Muscle of back (tissue), 11 donors: ENCODE measurements around the gene SLC9A2. TPM values are rescaled to one million over a fixed set of nuclear protein-coding genes. Genes with fewer than 3 reads are reported as not detected.

Experiments
- DNase-seq, 3 donors: peaks; one replicate each; pipeline versions ENCODE4 v3.0.0 to v3.0.0-alpha.2; 2013
- polyA plus RNA-seq, 10 donors: library from polyadenylated mRNA; unstranded; fragments of 120-200 nt; gene quantifications; one replicate each; pipeline ENCODE4 v1.2.1, GENCODE V29; 2013; ENCODE audit not compliant: insufficient read length in 10 of 10

The SLC9A2 gene
- polyA plus RNA-seq, 10 donors, result 0.71 to 3.3 (median 1.6) TPM

DNA sequence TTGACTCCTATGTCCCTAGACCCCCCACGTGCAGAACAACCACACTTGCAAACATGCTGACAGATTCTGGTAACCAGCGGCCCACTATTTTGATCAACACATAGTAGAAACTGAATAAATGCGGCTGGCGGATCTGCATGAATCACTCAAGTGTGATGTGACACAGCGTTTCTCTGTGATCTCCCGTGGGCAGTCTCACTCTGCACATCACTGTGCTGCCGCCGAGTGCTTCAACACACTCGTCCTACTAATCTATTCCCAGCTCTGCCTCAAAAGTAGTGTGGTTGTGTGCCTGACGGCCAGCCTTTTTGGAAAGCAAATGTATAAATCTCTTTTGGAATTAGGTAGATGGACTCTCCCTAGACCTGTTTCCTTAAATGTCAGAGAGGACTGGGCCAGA lies 105.2 kb downstream of the SLC9A2 start:
- DNase-seq, result no peak

DNA sequence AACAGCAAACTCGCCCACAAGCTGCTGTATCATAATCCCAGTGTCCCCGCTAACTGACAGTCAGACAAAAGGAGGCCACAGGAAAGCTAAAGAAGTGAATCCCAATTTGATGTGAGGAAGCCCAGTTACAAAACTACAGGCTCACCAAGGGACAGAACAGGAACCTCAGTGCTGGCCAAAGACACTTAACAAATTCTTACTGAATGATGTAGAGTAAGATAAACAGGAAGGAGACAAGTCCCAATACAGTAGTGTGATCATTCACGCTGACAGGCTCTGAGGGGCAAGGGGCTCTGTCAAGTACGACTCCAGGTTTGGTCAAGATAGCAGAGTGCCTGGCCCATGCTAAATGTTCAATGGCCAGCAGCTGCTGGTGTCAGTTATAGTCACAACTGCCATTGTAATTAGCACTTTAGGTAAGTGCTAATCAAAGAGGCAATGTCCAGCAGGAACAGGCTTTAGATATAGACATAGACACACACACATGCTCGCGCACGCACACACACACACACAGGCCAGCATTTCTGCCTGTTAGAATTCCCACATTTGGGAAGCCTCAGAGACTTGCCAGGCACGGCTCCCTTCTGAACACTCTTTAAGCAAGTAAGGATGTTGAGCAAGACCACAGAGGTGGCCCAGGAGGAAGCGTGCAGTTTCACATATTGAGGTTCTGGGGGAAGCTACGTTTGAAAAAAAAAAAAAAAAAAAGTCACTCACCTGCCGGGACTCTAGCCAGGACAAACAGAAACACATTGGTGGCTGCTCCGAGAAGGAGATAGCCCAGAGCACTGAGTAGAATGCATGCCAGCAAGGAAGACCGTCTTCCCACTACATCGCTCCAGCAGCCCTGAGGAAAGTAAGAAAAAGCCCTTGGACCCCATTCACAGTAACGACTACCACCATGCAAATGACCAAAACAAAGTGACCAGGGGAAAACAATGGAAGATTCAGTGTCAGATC lies 107.1 kb downstream of the SLC9A2 start:
- peak in 1 of 3 donors; percentile 22 for DNase-seq

GRCh38 chr2:102735416-102736109 lies 116.2 kb downstream of the SLC9A2 start:
- no peak for DNase-seq

DNA sequence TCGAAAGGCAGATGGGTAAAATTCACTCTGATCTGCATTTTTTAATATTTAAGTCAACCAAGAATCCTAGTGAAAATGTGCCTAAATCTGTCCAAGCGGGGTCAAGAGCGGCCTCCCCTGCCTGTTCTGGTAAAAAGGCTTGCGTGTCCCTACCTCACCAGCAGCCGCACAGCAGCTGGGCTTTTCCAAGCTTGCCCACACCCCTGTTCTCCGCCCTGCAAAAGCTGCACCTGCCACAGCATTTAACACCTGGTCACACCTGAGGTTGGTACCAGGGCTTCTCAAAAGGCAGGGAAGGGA lies 116.7 kb downstream of the SLC9A2 start:
- DNase-seq, result no peak

- DNase-seq, result peak; percentile 68 to 93 (median 83)
Observed at GRCh38 chr2:102736410-102737409, 117.4 kb downstream of the SLC9A2 start.

DNA sequence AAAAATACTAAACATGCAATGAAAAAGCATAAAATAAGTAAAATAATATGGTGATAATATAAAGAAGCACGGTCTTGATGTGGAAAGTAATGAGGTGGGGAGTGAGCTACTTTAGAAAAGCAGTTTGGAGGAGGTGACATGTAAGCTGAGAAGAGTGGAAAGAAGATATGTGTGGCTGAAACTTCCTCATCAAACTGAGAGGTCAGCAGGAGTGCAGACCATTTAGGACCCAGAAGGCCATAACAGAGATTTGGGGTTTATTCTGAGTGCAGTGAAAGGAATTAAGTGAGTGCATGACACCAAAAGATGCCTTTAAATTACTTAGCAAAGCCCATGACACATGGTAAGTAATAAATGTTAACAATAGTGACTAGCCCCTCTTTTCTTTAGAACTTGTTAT lies 118.1 kb downstream of the SLC9A2 start:
- no peak for DNase-seq

- DNase-seq, result no peak
Observed at GRCh38 chr2:102743259-102743658, 123.9 kb downstream of the SLC9A2 start.

GRCh38 chr2:102748107-102748506 lies 128.8 kb downstream of the SLC9A2 start:
- no peak for DNase-seq

DNA sequence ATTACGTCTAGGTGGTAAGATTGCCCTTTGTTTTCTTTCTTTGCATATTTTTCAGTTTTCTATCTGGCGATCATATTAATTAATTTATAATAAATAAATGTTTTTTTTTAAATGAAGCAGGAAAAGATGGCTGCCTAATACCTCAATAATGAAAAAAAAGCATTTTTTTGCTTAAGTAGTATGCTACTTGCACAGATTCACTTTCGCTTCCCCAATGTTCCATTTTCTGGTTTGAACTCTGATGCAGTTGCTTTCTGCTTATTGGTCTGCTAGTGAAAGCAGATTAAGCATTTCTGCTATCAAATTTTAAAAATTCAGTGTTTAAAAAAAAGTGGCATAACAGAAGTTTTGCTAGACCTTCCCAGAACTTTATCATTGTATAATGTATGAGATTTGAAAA lies 130.6 kb downstream of the SLC9A2 start:
- no peak for DNase-seq

DNA sequence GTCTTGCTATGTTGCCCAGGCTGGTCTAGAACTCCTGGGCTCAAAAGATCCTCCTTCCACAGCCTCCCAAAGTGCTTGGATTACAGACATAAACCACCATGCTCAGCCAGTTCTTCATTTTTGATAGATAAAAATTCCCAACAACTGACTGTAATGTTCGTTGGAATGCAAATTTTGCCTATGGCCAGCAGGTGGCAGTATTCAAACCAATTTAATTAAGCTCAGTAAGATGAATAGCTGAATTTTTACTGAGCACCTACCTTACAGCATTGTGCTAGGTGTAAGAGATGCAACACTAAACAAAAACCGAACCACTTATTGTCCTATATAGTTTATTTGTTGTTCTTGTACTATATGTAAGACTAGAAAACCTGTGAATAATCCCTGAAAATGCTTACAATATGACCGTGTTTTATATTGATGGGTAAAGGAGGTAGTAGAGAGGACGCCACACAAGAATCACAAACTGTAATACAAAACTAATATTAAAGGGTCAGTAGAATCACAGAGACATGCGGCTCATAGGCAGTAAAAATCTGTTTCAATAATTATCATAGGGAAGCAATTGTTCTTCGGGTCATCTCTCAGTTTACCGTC lies 134.3 kb downstream of the SLC9A2 start:
- peak in 1 of 3 donors; percentile 43 for DNase-seq

GRCh38 chr2:102754456-102755145 lies 135.2 kb downstream of the SLC9A2 start:
- DNase-seq, result no peak

GRCh38 chr2:102755284-102755683 lies 135.9 kb downstream of the SLC9A2 start:
- DNase-seq, result no peak

GRCh38 chr2:102758439-102758838 lies 139.1 kb downstream of the SLC9A2 start:
- DNase-seq, result peak in 1 of 3 donors; percentile 49

Other genes starting within 250 kb of the SLC9A2 start
- gene IL18RAP, start 196.4 kb upstream of the SLC9A2 start, polyA plus RNA-seq, result under 1 TPM in 9 of 10 donors, not detected in 1; 0.15 to 0.70 (median 0.36) TPM
- gene SLC9A4, start 146.3 kb upstream of the SLC9A2 start, polyA plus RNA-seq, result under 1 TPM in 2 of 10 donors, not detected in 8; 0.16 to 0.48 TPM
- gene TMEM182, start 142.5 kb downstream of the SLC9A2 start, polyA plus RNA-seq, result 100 to 1,000 TPM in 9 of 10 donors, 10 to 100 TPM in 1; 75.7 to 211 (median 157) TPM